HG03439 (cell line): ENCODE measurements around the gene TMEM127.
"Not testable (repeated sequence)": the region's sequence is repeated elsewhere in the genome, so short reads cannot be mapped to it uniquely, and the experiment has no call there.

Experiments
- ATAC-seq: cut with Tn5 transposase; IDR thresholded peaks from one replicate; pipeline ENCODE4 v1.9.1; 2021; ENCODE audit warnings: mild to moderate bottlenecking, moderate library complexity; ENCODE audit not compliant: unreplicated experiment

Gene TMEM127

DNA sequence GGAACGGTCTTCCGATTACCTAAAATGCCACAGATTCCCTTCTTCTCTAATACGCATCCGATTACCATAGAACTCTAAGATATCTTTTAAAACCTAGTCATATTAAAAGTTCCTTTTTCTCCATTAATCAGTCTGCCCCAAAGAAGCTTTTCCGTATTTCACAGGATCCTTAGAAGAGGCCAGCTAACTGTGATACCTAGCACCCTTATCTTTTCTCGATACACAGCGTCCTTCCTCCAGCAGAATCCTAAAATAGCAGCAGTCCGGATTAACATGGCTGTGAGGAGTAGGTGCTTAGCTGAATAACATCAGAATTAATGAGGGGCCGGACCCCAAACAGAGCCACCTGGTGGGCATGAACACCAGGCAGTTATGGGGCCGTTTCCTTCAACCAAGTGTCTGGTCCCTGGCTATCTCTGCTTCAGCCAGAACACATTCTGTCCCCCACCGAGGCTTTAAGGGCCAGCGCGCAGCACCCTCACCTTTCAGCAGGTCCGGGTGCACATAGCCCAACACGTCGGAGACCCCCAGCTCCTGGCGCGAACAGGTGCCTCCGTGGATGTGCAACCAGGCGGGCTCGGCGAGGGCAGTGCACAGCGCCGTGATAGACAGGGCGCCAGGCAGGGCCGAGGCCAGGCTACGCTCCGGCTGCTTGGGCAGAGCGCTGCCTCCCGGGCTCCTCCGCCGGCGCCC, 995 bp downstream of the TMEM127 start:
- peak; percentile 6 for ATAC-seq

DNA sequence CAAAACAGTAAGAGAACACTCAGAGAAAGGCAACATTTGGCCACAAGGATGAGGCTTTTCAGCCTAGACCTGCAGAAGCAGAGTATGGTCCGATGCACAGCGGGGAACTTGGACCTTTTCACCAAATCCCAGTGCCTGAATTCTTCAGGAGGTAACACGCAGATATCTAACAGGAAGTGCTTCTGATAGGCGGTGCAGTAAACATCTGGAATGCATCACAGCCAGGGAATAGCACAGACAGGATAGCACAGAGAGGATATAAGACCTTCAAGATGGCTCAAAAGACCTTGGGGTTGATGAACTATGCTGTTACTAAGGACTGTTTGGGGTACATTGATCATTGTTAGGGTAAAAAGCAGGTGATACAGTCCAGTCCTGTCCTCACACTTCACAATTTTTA, 1.7 kb downstream of the TMEM127 start:
- no peak for ATAC-seq

DNA sequence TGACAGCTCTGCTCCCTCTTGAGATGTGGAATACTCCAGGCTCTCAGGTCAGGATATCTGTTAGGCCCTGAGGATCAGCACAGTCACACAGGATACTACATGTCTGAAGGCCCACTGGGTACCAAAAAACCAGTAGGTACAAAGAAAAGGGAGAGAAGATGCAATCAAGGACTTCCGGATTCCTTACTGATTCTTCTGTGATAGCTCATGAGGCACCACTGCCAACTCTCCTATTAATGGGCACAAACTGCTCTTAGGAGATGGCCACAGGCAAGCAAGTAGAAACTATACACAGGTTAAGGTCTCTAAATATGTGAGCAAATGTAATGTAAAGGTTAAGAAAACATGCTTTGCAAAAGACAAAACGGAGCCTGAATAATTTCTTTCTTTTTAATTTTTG, 3.5 kb downstream of the TMEM127 start:
- ATAC-seq, result no peak

DNA sequence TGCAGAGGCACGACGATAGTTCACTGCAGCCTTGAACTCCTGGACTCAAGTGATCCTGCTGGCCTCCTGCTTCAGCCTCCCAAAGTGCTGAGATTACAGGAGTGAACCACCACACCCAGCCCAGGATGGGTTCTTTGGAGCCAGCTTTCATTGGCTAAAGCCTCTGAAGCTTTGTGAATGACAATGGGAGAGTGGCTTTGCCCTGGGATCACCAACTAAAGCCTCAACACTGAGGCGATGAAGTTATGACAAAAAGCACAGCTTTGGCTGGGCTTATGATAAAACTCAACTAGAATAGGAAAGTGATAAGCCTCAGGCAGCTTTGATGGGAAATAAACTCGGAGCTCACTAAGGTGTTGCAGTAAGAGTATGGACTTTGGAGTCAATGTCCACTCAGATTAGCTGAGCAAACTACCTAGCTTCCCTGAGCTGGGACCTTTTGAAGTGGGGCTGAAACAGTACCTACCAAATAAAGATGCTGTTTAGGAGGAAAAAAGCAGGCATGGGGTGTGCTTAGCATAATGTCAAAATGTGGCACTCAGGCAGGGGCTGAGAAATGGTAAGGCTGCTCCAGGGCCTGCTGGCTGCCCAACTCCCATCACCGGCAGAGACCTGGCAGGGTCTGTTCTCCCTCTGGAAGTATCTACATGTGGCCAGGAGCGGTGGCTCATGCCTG, 4.3 kb downstream of the TMEM127 start:
- no peak for ATAC-seq

DNA sequence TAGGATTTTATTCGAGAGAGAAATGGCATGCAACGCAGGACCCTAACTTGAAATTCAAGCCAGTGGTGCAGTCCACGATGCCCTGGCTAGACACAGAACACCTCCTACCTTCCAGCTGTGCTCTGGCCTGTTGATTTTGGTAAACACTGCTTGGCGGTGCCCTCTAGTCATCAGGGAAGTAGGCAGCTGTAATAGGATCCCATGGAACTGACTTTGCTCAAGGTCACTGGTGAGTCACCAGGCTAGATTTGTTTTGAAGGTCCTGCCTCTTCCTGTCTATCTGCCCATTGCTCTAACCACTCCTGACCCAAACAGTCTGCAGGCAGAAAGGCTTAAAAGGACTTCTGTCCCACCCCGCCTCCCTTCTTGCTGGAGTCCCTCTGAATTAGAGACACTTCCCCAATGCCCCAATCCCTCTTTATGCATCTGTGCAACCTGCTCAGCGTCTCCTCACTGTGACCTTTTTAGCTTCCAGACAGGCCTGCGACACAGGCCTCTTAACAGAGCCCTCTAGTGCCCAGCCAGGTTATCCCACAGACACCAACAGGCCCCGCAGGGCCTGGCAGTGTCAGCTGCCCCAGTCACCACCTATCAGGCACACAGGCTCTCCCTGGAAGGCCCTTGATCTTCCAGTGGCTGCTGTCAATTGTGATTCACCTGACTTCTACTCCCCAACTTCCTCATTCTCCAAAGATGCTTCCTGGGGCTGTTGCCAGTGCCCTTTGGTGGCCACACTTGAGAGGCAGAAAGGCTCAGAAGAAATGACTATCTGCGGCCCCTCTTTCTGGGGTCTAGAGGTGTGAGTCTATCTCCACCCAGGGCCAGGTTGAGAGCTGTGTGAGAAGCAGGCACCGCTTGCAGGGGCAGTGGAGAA, 5.2 kb downstream of the TMEM127 start:
- no peak for ATAC-seq

DNA sequence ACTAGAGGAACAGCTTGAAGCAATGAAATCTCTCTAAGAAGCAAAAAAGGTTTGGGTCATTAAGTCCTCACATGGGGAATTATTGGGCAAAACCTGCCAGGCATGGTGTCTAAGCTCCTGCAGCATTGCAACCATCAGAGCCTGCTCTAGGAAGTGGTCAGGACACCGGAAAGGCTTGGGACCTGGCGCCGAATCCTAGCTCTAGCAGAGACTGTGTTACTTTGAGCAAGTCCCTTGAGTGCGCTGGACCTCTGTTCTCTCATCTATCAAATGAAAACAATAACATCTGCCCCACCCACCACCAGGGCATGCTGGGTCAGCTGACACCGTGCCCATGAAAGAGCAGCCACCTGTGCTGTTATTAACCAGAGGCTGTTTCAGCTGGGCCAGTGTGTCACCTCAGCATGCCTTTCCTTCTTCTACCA, 6.3 kb downstream of the TMEM127 start:
- ATAC-seq, result no peak

DNA sequence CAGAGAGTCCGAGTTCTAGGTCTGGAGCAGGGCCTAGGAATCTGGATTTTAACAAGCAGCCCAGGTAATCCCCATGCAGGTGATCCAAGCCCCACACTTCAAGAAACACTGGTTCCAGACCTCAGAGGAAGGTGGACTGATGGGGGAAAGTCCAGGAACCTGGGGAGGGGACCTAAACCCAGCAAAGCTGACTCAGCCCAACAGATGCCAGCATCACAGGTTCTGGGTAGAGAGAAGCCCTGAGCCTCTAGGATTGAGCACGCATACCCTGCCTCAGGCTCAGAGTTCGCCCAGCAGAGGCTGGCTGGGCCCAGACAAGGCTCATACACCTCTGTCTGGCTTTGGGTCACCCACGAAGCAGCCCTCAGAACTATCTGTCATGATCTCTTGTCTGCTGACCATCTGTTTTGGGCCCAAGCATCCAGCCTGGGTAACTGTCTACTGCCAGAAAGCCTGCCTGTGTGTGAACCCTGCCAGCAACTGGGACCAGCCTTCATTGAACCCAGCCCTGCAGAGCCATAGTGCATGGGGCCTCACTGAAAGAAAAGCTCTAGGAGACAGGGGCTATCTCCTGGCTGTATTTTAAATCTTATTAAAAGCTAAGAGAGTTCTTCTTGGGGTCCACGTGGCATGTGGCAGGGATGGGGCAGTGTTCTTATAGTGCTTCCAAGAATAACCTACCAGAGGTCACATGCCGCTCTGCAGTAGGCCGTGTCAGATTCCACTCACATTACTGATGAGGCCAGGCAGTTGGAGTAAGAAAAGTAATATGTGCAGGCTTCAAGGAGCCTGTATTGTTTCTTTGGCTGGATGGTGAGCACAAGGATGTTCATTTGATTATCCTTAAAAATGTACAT, 7.4 kb downstream of the TMEM127 start:
- no peak for ATAC-seq

DNA sequence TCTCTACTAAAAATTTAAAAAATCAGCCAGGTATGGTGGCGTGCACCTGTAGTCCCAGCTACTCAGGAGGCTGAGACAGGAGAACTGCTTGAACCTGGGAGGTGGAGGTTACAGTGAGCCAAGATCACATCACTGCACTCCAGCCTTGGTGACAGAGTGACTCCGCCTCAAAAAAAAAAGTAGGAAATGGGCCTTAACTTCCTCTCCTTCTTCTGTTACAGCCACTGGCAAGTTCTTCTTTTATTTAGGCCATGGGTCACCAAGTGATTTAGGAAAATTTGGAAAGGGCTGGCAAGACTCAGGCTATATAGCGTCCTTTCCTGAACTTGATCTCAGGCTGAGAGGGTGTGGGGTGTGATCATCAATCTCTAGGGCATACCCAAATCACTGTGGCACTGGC, 8.1 kb downstream of the TMEM127 start:
- ATAC-seq, result not testable (repeated sequence)

DNA sequence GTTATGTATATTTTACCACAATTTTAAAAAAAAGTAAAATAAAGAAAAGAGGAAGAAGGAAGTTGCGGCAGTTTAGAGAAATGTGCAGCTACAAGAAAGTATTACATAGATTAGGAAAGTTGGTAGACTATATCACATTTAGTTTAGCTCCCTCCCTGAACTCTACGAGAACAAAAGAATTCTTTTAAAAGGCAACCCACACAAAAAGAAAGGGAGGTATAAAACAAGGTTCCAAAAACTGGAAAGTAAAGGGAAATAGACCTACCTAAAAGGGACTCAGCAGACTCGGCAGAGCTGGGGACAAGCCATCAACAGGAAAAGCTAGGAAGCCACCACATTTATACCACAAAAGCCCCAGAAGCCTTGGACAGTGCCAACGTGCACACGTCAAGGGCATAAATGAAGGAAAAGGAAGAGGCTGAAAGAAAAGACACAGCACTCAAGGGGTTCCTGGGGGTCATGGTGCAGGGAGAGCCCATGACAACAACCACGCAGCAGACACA, 9.1 kb downstream of the TMEM127 start:
- ATAC-seq, result no peak

DNA sequence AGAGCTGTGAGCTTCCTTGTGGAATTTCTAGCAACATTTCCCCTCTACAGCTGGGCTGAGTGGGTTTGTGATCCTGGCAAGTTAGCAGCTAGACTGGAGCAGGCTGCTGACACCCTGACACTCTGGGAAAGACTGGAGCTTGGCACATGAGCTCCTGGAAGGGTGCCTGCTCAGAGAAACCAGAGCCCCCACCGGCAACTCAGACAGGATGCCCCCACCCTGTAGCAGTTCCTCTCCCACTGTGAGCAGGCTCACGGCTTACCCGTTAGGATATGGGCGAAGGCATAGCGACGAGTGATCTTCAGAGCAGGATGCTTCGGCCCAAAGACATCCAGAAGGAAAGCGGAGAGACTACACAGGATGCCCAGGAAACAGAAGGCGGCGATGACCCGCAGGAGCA, 11.2 kb downstream of the TMEM127 start:
- no peak for ATAC-seq

DNA sequence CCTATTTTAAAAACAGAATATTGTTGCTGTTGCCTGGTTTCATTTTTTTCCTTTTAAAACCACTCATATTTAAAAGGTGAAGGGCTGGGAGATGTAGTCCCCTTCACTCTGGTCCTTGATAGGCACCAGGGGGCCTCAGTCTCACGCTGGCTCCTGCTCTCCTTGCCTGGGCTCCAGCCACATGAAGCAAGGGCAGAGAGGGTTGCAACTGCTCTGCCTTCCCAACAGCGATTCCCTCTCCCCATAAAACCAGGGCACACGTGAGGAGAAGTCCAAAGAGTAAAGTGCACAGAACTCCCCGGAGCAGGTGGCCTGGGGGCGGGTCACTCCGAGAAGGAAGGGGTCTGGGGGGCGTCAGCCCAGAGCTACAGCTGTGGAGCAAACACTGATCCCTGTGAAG, 12.8 kb downstream of the TMEM127 start:
- ATAC-seq, result no peak

DNA sequence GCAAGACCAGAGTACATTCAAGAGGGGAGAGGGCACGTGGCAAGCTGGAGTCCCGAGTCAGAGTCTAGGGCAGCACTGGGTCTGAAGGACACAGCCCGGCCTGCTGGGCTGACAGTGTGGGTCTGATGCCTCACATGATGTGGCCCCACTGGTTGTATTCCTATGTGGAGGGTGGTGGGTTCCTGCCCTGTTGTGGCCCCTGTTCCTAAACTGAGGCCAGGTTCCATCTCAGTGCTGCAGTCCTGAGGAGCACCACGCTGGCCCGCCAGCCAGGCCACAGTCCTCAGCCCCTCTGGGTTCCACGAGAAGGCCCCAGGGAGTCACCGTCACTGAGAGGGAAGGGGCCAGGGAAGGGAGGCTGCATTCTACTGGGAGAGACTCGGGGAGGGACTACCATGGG, 13.3 kb downstream of the TMEM127 start:
- ATAC-seq, result no peak

DNA sequence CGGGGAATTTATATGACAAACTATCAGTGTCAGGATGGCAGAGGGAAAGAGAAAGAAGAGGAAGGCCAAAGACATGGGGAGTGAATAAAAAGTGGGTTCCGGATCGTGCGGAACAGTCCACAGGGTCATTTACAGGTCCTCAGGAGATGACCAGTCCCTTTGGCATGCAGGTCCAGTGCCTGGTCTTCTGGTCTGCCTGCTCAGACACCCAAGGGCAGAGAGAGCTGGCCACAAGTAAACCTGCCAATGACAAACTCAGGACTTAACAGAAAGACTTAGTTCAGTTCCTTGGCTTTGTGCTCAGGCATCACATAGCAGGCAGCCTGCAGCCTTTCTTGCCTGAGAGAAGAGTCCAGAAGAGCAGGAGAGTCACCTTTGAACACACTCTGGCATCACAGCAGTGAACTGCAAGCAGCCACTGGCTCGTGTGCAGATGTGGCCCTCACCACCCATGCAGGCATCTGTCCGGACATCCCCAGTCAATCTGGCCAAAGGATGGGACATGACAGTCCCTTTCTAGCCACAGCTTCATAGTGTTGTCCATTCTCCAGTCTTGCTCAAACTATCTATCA, 14.0 kb downstream of the TMEM127 start:
- ATAC-seq, result no peak

DNA sequence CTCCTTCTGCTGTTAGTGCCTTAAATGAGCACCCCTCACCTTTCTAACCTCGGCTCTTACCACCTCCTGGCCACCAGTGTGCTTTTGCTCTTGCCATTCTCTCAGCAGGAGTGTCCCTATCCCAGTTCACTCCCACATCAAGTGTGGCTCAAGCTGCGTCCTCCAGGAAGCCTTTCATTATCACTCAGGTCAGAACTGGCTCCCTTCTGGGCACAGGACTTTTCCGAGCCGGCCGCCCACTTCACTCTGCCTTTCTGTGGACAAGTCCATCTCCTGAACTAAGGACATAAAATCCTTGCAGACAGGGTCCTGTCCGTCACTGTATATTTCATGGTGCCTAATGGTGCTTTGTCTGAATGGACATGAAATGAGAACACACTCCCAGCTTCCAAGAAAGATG, 15.6 kb downstream of the TMEM127 start:
- no peak for ATAC-seq

DNA sequence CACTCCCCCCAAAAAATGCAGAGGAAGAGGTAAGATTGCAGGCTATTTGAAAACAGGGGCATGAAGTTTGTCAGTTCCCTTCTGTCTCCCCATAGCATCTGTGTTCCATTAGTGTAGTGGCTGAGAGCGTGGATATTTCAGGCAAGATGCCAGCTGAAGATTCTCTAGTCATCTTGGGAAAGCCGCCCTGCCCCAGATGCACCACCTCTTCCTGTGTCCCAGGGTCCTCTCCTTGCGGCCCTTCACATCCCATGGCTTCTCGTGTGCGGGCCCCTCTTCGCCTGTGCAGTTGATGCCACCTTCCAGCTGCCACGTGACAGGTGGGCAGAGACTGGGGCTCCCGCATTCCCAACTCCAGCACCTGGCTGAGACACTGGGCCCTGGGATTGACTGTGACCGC, 16.1 kb downstream of the TMEM127 start:
- ATAC-seq, result no peak

DNA sequence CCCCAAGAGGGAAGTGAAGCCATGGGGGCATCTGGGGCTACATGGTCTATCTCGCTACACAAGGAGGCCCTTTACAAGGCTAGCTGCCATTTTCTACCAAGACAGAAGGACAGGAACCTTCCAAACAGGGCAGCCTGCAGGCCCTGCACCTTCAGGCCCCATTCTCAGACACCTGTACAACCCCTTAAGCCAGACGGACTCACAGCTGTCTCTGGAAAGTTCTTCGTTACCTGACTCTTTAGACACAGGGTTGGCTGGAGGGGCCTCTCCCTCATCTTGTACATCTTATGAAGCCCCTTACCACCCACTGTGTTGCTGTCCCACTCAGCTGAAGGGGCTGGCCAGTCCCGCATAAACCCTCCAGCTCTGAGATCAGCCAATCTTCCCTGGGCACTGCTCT, 17.2 kb downstream of the TMEM127 start:
- ATAC-seq, result no peak

DNA sequence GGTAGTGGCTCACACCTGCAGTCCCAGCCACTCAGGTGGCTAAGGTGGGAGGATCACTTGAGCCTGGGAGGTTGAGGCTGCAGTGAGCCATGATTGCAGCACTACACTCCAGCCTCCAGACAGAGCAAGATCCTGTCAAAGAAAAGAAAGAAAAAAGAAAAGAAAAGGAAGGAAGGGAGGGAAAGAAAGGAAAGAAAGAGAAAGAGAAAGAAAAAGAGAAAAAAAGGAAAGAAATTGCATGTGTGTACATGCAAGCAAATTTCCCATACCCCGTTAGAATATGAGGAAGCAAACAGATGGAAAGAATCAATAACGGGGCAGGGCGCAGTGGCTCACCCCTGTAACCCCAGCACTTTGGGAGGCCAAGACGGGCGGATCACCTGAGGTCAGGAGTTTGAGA, 17.9 kb downstream of the TMEM127 start:
- no peak for ATAC-seq

DNA sequence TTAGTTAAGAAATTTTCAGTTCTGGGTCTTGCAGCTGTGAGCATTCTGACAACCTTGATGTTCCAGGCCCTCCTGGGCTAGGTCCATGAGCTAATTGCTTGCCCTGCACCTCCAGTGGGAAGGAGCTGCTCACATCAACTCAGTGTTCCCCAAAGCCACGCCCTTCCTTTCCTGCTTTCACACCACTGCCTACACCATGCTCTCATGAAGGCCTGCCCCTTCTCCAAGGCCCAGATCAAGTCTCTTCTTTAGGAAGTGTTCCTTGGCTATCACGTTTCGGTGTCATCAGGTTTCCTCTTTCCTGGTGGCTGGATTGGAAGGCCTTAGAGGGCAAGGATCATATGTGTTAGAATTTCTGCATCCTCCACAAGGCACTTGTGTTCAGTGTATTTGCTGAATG, 18.8 kb downstream of the TMEM127 start:
- ATAC-seq, result no peak

DNA sequence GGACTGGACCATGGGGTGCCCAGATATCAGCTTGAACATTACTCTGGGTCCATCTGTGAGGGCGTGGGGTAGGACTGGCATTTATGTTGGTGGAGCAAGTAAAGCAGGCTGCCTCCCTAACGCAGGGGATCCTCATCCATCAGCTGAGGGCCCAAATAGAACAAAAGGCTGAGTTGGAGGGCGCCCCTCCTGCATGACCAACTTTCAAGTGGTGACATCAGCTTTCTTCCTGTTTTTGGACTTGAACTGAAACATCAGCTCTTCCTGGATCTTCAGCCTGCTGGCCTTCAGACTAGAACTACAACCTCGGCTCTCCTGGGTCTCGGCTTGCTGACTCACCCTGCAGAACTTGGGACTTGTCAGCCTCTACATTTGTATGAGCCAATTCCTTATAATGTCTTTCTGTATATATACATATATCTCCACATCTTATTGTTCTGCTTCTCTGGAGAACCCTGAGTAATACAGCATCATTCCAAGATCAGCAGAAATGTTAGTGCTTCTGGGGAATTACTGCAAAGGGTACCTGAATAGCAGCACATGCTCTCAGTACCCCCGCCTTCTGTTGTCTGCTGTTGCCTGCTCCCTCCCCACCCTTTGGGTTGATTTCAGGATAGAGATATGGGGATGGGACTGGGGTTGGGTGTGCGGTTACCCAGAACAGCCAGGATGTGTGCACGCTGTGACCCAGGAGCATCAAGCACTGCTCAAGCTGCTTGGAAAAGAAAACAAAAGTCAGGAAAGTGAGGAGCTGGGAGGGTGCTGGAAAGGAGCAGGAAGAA, 20.0 kb downstream of the TMEM127 start:
- no peak for ATAC-seq

DNA sequence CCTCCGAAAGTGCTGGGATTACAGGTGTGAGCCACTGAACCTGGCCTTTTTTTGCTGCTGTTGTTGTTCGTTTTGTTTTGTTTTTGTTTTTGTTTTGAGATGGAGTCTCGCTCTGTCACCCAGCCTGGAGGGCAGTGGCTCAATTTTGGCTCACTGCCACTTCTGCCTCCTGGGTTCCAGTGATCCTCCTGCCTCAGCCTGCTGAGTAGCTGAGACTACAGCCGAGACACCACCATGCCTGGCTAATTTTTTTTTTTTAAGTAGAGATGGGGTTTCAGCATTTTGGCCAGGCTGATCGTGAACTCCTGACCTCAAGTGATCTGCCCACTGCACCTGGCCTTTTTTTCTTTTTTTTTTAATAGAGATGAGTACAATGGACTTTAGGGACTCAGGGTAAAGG, 22.0 kb downstream of the TMEM127 start:
- ATAC-seq, result no peak
